HG03342 (cell line): ENCODE data around the gene ULK2.

Experiments used
- ATAC-seq: cut with Tn5 transposase; IDR thresholded peaks from one replicate; pipeline ENCODE4 v1.9.1; 2021; ENCODE audit warnings: mild to moderate bottlenecking, moderate library complexity; ENCODE audit not compliant: unreplicated experiment

Gene ULK2

GRCh38 chr17:19750020-19750572, 117.6 kb downstream of the ULK2 start:
- no peak for ATAC-seq

GRCh38 chr17:19748807-19749193, 118.9 kb downstream of the ULK2 start:
- ATAC-seq, result no peak

- ATAC-seq, result no peak
Measured at GRCh38 chr17:19747829-19748806, 119.6 kb downstream of the ULK2 start, which contains the start of gene ALDH3A1. Gene ALDH3A1, minus strand, starts transcription at chr17:19748298. Its CDS starts 3,169 bp downstream, at chr17:19745129.

- ATAC-seq, result no peak
Measured at GRCh38 chr17:19747159-19747719, 120.5 kb downstream of the ULK2 start.

- no peak for ATAC-seq
Measured at GRCh38 chr17:19746517-19746916, 121.2 kb downstream of the ULK2 start.

- peak; percentile 61 for ATAC-seq
Measured at GRCh38 chr17:19744922-19745757, 122.6 kb downstream of the ULK2 start.

GRCh38 chr17:19744492-19744891, 123.2 kb downstream of the ULK2 start:
- no peak for ATAC-seq

- no peak for ATAC-seq
Measured at GRCh38 chr17:19743101-19744100, 124.3 kb downstream of the ULK2 start.

GRCh38 chr17:19742495-19742894, 125.2 kb downstream of the ULK2 start:
- no peak for ATAC-seq

GRCh38 chr17:19741832-19742457, 125.8 kb downstream of the ULK2 start:
- no peak for ATAC-seq

GRCh38 chr17:19740933-19741332, 126.8 kb downstream of the ULK2 start:
- no peak for ATAC-seq

- no peak for ATAC-seq
Measured at GRCh38 chr17:19739241-19740201, 128.2 kb downstream of the ULK2 start.

- no peak for ATAC-seq
Measured at GRCh38 chr17:19738757-19739156, 129.0 kb downstream of the ULK2 start.

GRCh38 chr17:19738073-19738449, 129.7 kb downstream of the ULK2 start:
- no peak for ATAC-seq

GRCh38 chr17:19737305-19738072, 130.2 kb downstream of the ULK2 start:
- no peak for ATAC-seq

GRCh38 chr17:19736071-19736470, 131.7 kb downstream of the ULK2 start:
- ATAC-seq, result no peak

GRCh38 chr17:19733953-19734526, 133.7 kb downstream of the ULK2 start:
- ATAC-seq, result no peak
